ENCODE data around the gene PPIF.

- TF ChIP-seq POLR2A (IDR thresholded peaks at IDR 0.05) = no peak
- no peak for TF ChIP-seq CTCF (IDR thresholded peaks at IDR 0.05 in 8 of 11, conservative IDR thresholded peaks at IDR 0.05 in 3 of 11)
These were observed 32.3 kb downstream of the PPIF start for GRCh38 chr10:79379512-79380124.
